ENCODE results near the gene RMRP.

GRCh38 chr9:35611230-35611797 lies 46.5 kb downstream of the RMRP start:
- TF ChIP-seq POLR2A (IDR thresholded peaks at IDR 0.05) (no peak), CTCF (IDR thresholded peaks at IDR 0.05) (peak; percentile 23 to 31 (median 24))
